PC-9 (cell line): ENCODE measurements around the gene DOCK2. TPM values are rescaled to one million over a fixed set of nuclear protein-coding genes. Genes with fewer than 3 reads are reported as not detected.
"Not testable (repeated sequence)": the region's sequence is repeated elsewhere in the genome, so short reads cannot be mapped to it uniquely, and the experiment has no call there.

ENCODE experiments used
- BruUV-seq: library from RNA; stranded (reverse); fragments of 400-500 nt; replicated peaks from 2 replicates; lab custom pipeline; 2021; lab: Mats Ljungman, UMichigan
- CTCF ChIA-PET: fragments of 300-600 bp; sonication (Branson Sonifier 250); formaldehyde crosslinking; loops from one replicate; lab custom pipeline; 2022; ENCODE audit warnings: antibody characterized with exemption; lab: Charles Lee
- POLR2A ChIA-PET: fragments of 300-600 bp; sonication (Branson Sonifier 250); formaldehyde crosslinking; loops from one replicate; lab custom pipeline; 2022; ENCODE audit warnings: antibody characterized with exemption; ENCODE audit not compliant: unreplicated experiment; lab: Charles Lee
- DNase-seq, 2 experiments: peaks; one replicate each; pipeline versions ENCODE4 v3.0.0 to v3.0.0-alpha.2; 2015 to 2022; ENCODE audit warnings: mixed read lengths in 1 of 2
- H2AFZ ChIP-seq: fragments of 200-600 bp; sonication (generic); 2 replicates; pipeline ENCODE4 v1.8.1; 2017; ENCODE audit warnings: antibody characterized with exemption
- H3F3A ChIP-seq: fragments of 200-600 bp; sonication (generic); 2 replicates; pipeline ENCODE4 v1.8.1; 2017; ENCODE audit warnings: antibody characterized with exemption, mild to moderate bottlenecking, low read depth; ENCODE audit not compliant: insufficient read depth
- H3K27ac ChIP-seq: fragments of 200-600 bp; sonication (generic); 2 replicates; pipeline ENCODE4 v1.6.1; 2016; ENCODE audit warnings: mixed run types
- H3K27me3 ChIP-seq: fragments of 200-600 bp; sonication (generic); 2 replicates; pipeline ENCODE4 v1.6.1; 2016; ENCODE audit warnings: low read depth, mixed run types; ENCODE audit not compliant: insufficient read depth
- H3K36me3 ChIP-seq: fragments of 200-600 bp; sonication (generic); 2 replicates; pipeline ENCODE4 v1.6.1; 2016; ENCODE audit warnings: low read depth, mixed run types
- H3K4me1 ChIP-seq: fragments of 200-600 bp; sonication (generic); replicated peaks from 2 replicates; pipeline ENCODE4 v1.6.1; 2016; ENCODE audit warnings: mixed run types; ENCODE audit not compliant: insufficient read depth
- H3K4me2 ChIP-seq: fragments of 200-600 bp; sonication (generic); 2 replicates; pipeline ENCODE4 v1.6.1; 2017; ENCODE audit warnings: mixed run types
- H3K4me3 ChIP-seq: fragments of 200-600 bp; sonication (generic); 2 replicates; pipeline ENCODE4 v1.6.1; 2016; ENCODE audit warnings: mixed run types
- H3K79me2 ChIP-seq: fragments of 200-600 bp; sonication (generic); 2 replicates; pipeline ENCODE4 v1.6.1; 2017; ENCODE audit warnings: low read depth, mixed run types
- H3K9me2 ChIP-seq: fragments of 200-600 bp; sonication (generic); 2 replicates; pipeline ENCODE4 v1.8.1; 2017; ENCODE audit warnings: mild to moderate bottlenecking; ENCODE audit not compliant: insufficient read depth
- H3K9me3 ChIP-seq: fragments of 200-600 bp; sonication (generic); 2 replicates; pipeline ENCODE4 v1.8.1; 2016; ENCODE audit warnings: low read depth; ENCODE audit not compliant: insufficient read depth
- H4K20me1 ChIP-seq: fragments of 200-600 bp; sonication (generic); 2 replicates; pipeline ENCODE4 v1.8.1; 2017; ENCODE audit not compliant: insufficient read depth
- CTCF ChIP-seq: fragments of 200-600 bp; sonication (generic); conservative IDR thresholded peaks from 2 replicates; pipeline ENCODE4 v1.6.1; 2017; ENCODE audit warnings: mixed run types, antibody characterized with exemption, mild to moderate bottlenecking, moderate library complexity
- EZH2 ChIP-seq: fragments of 200-600 bp; sonication (generic); IDR thresholded peaks from 2 replicates; pipeline ENCODE4 v1.8.0; 2017; ENCODE audit warnings: antibody characterized with exemption, low read depth
- intact Hi-C: fragments of 100-400 bp; cut with micrococcal nuclease; formaldehyde crosslinking; loops from one replicate; pipeline ENCODE4 v1.10.0; 2022; ENCODE audit not compliant: unreplicated experiment
- total RNA-seq: library from RNA; stranded (reverse); gene quantifications from 2 replicates; pipeline ENCODE4 v1.2.3, GENCODE V29; 2021

The DOCK2 gene
- total RNA-seq, 1 experiment from 2014 or later: 0.41 TPM

DNA sequence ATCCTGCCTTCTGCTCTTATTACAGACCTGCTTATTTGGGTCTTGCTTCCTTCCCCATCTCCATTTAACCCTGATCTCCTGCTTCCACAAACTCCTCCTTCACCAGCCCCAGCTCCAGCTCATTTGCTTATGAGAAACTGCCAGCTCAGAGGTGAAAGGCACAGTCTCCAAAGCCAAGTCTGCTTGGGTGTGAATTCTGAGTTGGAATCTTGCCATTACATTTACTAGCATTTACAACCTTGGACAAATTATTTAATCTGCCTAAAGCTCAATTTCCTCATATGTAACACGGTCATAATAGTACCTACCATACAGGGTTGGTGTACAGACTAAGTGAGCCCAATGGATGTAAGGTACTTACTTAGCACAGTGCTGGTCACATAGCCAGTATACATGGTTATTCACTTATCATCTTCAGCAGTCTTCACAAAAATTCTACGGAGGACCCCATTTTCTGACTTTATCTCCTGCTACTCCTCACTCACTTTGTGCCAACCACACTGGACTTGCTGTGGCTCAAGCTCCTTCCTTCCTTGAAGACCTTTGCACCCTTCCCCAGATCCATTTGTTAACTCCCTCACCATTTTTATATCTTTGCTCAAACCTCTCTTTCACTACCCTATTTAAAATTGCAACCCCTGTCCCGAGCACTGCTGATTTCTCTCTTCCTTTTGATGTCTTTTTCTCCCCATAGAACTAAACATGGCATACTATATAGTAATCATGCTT, 86.2 kb downstream of the DOCK2 start:
- BruUV-seq: no TSS peak
- Histone ChIP-seq H3K27me3 (no peaks in the 10 kb centered on the region), H3K4me3 (no peak overlapping the region), H3K27ac (no peak overlapping the region), H3K9me2 (no peaks in the 10 kb centered on the region), H3K9me3 (peaks cover 7% of the 10 kb centered on the region; the same call in 1 of the 2 replicates), H3F3A (no peaks in the 10 kb centered on the region), H3K4me2 (no peak overlapping the region), H2AFZ (no peak overlapping the region), H3K79me2 (no peaks in the 10 kb centered on the region), H4K20me1 (no peaks in the 10 kb centered on the region), H3K36me3 (no peaks in the 10 kb centered on the region), H3K4me1 (no peaks in the 10 kb centered on the region)
- POLR2A ChIA-PET: no interaction called here
- intact Hi-C loops: no loop called here
- TF ChIP-seq CTCF: no peak
- TF ChIP-seq EZH2: no peak
- CTCF ChIA-PET: no interaction called here
- DNase-seq: no peak

GRCh38 chr5:169724303-169725087, 87.4 kb downstream of the DOCK2 start:
- Histone ChIP-seq H3K27ac (no peak overlapping the region), H3K27me3 (no peaks in the 10 kb centered on the region), H3K4me2 (no peak overlapping the region), H3K9me3 (no peaks in the 10 kb centered on the region), H4K20me1 (no peaks in the 10 kb centered on the region), H3K4me1 (no peaks in the 10 kb centered on the region), H3K4me3 (no peak overlapping the region), H3F3A (no peaks in the 10 kb centered on the region), H2AFZ (no peak overlapping the region), H3K36me3 (no peaks in the 10 kb centered on the region), H3K9me2 (no peaks in the 10 kb centered on the region), H3K79me2 (no peaks in the 10 kb centered on the region)
- CTCF ChIA-PET: no interaction called here
- no peak for DNase-seq
- TF ChIP-seq CTCF: no peak
- no peak for TF ChIP-seq EZH2
- intact Hi-C loops: no loop called here
- BruUV-seq: no TSS peak
- POLR2A ChIA-PET: no interaction called here

DNA sequence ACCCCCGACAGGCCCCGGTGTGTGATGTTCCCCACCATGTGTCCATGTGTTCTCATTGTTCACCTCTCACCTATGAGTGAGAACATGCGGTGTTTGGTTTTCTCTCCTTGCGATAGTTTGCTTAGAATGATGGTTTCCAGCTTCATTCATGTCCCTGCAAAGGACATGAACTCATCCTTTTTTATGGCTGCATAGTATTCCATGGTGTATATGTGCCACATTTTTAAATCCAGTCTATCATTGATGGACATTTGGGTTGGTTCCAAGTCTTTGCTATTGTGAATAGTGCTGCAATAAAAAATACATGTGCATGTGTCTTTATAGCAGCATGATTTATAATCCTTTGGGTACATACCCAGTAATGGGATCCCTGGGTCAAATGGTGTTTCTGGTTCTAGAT, 88.6 kb downstream of the DOCK2 start:
- BruUV-seq, H3K4me3 ChIP-seq, H2AFZ ChIP-seq, H3K79me2 ChIP-seq, H3K9me3 ChIP-seq, H3K27ac ChIP-seq, H3K9me2 ChIP-seq, H3K4me2 ChIP-seq, H4K20me1 ChIP-seq, DNase-seq, POLR2A ChIA-PET, H3K36me3 ChIP-seq, CTCF ChIA-PET, H3K4me1 ChIP-seq, H3F3A ChIP-seq, intact Hi-C loops, H3K27me3 ChIP-seq: not testable (repeated sequence)
